T-helper 1 cell (primary cell): ENCODE results near the gene MVB12A.

ENCODE experiments used
- DNase-seq, 5 donors: peaks; one replicate each; pipeline ENCODE4 v3.0.0-alpha.2; 2012 to 2020

MVB12A gene

DNA sequence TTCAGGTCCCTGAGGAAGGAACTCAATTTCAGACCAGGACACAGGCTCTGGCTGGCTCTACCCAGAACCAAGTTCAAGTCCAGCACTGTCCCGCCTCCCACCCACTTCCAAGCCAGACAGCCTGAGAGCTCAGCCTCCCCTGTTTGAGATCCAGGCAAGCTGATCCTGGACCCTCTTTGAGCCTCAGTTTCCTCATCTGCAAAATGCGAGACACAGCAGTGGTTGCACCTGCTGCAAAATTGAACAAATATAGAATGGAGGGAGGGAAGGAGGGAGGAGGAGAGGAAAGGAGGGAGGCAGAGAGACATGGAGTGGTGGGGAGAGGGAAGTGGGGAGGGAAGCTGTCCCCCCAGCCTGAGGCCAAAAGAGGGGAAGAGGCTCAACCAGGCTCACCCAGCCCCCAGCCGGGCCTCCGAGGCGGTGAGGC is 27.9 kb downstream of the MVB12A start:
- DNase-seq, result no peak

DNA sequence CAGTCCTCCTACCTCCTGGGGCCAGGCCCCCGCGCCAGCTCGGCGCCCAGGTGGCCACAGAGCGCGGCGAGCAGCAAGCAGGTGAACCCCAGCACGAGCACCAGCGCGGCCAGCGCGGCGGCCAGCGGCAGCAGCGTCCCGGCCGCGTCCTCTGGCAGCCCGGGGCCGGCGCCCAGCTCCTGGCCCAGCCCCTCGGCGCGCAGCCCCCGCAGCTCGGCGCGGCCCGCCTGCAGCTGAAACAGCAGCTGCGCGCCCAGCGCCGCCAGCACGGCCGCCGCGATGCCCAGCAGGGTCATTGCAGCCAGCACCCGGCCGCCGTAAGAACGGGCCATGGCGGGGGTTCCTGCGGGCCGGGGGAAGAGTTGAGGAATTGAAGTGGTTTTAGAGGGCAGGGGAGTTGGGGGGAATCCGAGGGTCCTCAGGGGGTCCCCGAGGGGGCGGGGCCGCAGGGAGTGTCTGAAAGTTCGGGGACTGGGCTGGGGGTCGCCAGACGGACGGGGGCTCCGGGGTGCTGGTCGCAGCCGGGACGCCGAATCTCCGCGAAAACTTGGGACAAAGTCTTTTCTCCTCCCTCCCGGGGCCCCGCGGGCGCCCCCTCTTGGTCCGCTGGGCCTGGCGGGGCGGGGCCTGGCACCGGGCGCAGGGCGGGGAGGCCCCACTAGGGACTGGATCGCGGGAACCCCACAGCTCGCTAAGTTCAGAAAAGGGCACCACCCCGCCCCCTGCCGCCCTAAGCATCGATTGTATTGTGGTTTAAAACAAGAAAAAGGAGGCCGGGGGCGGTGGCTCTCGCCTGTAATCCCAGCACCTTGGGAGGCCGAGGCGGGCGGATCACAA is 28.5 kb downstream of the MVB12A start, which contains the start of gene TMEM221:
TMEM221 (minus strand) TSS at position 538 of the 837 bp plus-strand sequence; CDS start at position 332, 206 bp downstream.
- peak; percentile 31 to 51 (median 42) for DNase-seq

DNA sequence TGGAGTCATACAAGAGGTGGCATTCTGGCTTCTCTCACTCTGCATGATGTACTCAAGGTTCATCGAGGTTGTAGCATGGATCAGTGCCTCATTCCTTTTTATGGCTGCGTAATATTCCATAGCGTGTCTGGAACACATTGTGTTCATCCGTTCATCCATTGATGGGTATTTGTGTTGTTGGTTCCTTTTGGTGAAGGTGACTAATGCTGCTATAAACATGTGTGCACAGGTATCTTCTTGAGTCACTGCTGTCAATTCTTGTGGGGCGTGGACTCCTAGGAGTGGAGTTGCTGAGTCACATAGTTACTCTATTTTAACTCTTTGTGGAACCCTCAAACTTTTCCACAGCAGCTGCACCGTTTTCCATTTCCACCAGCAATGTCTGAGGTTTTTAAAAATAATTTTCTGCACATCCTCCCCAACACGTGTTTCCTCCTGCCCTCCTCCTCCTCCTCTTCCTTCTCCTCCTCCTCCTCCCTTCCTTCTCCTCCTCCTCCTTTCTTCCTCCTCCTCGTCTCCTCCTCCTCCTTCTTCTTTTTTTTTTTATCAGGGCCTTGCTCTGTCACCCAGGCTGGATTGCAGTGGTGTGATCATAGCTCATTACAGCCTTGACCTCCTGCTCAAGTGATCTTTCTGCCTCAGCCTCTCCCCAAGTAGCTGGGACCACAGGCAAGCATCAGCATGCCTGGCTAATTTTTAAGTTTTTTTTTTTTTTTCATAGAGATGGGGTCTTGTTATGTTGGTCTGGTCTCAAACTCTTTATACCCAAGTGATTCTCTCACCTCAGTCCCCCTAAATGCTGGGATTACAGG is 30.6 kb downstream of the MVB12A start:
- peak in 1 of 5 donors; percentile 59 for DNase-seq

DNA sequence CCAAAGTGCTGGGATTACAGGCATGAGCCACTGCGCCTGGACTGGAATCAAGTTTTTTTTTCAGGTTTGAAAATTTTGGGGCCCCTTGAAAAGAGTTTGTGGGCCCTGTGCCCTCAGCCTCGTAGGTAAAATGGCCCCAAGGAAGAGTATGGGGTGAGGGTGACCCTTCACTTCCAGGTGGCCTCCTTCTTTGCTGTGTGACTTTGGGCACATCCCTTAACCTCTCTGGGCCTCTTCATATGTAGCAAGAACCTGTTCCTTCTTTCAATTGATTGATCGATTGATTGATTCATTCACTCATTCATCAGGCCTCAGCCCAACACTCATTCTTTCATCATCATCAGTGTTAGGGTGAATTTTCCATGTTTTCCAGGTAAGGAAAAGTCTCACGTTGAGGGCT is 32.0 kb downstream of the MVB12A start:
- DNase-seq, result no peak

DNA sequence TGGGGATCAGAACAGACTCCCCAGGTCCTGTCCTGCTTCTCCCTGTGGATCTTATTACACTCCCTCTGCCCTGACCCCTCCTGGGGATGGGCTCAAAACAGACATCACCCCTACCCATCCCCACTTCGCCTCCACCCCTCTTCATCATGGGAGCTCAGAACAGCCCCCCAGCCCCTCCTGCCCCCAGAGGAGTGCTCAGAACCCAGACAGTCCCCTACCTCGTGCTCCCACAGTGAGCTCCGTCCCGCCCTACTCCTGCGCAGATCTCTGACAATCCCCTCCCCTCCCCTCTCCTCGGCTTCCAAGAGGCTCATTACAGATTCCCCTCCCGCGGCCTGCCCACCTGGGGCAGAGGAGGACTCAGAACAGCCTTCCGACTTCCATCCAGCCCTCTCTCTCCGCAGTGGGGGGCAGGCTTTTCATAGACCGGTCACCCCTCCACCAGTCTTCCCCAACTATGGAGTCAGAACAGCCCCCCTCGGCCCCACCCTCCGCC is 34.8 kb downstream of the MVB12A start:
- DNase-seq, result no peak

DNA sequence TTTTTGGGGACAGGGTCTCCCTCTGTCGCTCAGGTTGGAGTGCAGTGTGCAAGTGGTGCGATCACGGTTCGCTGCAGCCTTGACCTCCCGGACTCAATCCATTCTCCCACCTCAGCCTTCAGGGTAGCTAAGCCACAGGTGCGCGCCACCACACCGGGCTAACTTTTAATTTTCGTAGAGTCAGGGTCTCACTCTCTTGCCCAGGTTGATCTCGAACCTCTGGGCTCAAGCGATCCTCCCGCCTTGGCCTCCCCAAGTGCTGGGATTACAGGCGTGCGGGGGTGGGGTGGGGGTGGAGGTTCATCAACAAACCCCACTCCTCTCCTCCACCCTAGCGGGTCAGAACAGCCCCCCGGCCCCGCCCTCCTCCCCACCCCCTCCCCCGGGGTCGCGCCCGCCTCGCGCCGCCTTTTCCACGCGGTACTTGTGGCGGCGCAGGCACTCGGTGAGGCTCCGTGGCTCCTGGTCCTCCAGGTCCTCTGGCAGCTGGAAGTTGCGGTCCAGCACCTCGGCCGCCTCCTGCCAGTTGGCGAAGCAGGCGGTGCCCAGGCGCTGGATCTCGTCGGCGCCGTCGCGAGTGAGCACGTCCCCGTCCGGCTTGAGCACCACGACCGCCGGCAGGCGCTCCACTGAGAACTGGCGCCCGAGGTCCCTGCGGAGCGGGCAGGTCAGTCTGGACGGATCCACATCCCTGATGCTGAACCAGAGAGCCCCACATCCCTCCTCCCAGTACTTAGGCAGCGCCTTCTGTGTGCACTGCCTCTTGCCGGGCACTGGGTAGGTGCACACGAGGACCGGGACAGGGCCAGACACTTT is 35.7 kb downstream of the MVB12A start:
- DNase-seq, result no peak

DNA sequence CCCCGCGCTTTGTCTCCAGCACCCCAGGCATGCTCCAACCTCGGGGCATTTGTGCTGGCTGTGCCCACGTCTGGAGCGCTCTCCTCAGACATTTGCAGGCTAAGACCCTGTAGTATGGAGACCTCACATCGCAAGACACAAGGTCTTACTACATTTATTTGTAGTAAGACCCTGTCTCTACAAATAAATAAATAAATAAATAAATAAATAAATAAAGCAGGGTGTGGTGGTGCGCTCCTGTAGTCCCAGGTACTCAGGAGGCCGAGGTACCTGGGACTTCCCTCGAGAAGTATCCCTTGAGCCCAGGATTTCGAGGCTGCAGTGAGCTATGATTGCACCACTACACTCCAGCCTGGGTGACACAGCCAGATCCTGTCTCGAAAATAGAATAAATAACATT is 36.3 kb downstream of the MVB12A start:
- DNase-seq, result no peak

DNA sequence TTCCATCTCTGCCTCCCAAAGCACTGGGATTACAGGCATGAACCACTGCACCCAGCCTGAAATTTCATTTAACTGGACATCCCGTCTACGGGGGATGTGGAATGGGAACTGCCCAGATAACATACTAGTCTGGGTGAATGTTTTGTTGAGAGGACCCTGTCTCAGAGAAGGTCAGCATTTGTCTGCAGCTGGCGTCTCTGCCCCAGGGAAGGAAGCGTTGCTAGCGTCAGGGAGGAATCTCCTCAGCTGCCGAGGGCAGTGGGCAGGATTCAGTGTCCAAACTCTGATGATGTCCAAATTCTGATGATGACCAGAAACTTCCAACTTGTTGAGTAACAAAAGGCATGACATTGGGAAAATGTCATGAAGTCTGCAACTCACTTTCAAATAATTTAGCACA is 37.8 kb downstream of the MVB12A start:
- no peak for DNase-seq

DNA sequence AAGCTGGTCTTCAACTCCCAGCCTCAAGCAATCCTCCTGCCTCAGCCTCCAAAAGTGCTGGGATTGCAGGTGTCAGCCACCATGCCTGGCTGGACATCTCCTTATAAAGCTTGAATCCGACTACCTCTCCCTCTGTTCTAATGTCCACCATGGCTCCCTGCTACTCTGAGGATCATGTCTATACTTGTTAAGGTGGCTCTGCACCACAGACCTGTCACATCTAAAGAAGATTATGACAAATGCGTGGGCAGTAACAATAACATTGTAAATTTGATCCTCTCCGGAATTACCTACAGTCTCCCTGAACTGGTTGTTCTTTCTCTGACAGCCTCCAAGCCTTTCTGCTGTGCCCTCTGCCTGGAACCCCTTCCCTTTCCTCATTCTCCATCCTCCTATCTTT is 39.1 kb downstream of the MVB12A start:
- DNase-seq, result no peak

DNA sequence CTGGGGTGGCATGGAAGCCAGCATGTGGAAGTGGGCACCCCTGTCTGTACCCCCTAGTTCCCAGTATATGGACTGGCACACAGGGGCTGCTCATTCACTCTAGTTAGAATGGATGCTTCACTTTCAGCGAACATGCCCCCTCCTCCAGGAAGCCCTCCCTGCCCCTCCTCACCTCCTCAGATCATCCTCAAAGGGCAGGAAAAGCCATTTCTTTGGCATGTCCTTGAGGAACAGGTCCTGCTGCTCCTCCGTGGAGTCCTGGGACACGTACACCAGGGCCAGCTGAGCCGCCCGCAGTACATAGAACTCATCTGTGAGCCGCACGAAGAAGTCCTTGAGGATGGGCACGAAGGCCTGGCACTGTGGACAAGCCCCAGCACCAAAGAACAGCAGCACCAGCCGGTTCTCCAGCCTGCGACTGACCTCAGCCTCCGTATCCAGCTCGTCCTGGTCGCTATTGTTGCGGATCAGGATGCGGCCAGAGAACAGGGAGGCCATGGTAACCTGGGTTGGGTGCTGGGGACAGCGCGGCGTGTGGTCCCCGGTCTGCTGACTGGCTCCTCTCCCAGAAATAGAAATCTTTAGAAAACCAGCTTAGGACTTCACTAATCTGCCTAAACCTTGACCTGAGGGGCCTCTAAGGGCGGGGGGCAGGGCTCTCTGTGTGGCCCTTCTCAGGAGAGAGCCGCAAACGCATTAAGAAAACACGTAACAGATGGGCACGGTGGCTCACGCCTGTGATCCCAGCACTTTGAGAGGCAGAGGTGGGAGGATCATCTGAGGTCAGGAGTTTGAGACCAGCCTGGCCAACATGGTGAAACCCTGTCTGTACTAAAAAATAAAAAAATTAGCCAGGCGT is 40.8 kb downstream of the MVB12A start, which contains the start of gene NXNL1:
NXNL1 (minus strand) TSS at position 555 of the 859 bp plus-strand sequence; CDS start at position 498, 57 bp downstream.
- no peak for DNase-seq

DNA sequence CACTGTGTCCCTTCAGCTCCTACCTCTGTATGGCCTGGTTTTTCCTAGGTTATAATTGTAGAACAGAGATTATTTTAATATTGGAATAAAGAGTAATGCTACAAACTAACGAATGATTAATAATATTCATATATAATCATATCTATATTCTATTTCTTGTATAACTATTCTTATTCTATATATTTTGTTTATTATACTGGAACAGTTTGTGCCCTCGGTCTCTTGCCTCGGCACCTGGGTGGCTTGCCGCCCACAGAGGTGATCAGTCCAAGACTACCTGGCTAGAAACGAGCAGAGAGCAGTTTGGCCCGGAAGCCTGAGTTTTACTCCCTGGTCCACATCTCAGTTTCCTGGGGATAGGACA is 46.6 kb downstream of the MVB12A start:
- no peak for DNase-seq

DNA sequence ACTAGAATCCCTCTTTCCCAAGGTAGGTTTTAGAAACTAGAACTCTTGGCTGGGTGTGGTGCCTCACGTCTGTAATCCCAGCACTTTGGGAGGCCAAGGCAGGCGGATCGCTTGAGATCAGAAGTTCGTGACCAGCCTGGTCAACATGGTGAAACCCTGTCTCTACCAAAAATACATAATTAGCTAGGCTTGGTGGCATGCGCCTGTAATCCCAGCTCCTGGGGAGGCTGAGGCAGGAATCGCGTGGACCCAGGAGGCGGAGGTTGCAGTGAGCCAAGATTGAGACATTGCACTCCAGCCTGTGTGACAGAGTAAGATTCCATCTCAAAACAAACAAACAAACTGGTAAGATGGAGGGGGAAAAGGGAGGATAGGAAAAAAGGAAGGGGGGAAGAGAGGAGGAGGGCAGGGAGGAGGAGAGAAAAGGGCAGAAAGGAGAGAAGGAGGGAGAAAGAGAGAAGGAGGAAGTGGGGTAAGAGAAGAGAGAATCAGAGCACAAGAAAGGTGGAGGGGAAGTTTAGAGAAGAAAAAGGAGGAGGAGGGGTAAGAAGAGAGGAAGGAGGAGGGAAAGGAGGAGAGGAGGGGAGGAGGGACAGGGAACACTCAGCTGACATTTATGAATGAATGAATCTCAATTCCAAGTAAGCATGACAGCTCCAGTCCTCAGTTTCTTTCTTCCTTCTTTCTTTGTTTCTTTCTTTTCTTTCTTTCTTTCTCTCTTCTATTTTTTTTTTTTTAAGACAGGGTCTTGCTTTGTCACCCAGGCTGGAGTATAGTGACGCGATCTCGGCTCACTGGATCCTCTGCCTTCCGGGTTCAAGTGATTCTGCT is 47.8 kb downstream of the MVB12A start:
- no peak for DNase-seq

DNA sequence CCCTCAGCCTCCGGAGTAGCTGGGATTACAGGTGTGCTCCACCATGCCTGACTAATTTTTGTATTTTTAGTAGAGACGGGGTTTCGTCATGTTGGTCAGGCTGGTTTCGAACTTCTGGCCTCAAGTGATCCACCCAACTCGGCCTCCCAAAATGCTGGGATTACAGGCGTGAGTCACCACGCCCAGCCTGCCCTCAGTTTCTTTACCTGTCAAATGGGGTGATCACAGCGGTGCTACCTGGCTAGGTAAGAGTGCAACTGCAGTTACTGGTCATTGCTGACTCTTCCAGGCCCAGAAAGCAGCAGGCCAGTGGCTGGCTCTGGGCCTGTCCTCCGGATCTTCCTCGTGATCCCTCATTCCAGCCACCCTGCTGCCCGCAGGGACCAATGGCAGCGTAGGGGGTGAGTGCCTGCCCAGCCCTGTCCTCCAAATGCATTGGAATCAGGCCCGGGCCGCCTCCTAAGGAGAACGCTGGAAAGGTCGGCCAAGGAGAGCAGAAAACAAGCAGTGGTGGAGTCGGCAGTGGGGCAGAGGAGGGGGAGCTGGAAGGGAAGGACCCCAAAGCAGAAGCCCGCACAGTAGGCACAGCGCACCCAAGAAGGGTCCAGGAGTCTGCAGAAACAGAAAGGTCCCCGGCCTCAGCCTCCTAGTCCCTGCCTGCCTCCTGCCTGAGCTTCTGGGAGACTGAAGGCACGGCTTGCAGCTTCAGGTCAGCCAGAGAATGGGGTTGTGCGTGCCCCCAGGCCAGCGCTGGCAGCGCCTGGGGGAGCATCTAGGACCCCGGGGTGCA is 48.6 kb downstream of the MVB12A start:
- no peak for DNase-seq

DNA sequence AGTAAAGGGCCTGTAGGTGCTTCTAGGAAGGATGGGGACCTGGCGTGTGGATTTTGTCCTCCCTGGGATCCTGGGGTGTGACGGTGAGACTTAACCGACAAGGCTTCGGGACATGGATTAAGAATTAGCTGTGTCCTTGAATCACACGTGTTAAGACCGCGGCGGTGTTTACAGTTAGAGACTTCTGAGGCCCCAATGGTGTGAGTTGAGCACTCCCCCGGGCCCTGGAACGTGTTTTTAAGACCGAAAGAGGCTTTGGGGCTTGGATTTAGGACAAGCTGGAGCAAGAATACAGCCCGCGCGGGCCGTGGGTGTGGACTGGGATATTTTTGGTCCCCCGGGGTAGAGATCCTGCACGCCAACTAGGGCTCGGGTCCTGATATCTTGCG is 49.2 kb downstream of the MVB12A start:
- no peak for DNase-seq

DNA sequence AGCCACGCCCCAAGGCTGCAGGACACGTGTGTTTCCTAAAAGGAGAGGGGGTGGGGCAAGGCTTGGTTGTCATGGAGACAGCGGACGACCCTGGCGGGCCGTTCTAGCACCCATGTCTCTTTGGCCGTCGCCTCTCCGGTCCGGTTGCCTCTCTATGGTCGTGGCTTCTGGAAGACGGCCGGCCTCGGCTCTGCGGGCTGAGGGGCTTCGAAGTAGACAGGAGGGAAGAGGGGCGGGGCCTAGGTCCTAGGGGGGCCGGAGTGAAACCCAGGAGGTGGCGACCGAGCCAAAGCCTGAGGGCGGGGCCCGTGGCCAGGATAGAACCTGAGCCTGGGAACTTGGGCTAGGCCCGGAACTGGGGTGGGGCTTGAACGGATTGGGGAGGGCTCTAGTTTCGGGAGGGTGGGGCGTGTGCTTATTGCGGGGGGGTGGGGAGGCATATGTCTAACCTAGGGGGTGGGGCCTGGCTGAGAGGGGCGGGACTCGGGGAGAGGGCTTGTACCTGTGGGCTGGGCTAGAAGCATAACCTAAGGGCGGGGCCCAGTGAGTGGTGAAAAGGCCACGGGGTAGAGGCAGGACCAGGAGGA is 49.7 kb downstream of the MVB12A start:
- peak; percentile 87 to 96 (median 94) for DNase-seq

DNA sequence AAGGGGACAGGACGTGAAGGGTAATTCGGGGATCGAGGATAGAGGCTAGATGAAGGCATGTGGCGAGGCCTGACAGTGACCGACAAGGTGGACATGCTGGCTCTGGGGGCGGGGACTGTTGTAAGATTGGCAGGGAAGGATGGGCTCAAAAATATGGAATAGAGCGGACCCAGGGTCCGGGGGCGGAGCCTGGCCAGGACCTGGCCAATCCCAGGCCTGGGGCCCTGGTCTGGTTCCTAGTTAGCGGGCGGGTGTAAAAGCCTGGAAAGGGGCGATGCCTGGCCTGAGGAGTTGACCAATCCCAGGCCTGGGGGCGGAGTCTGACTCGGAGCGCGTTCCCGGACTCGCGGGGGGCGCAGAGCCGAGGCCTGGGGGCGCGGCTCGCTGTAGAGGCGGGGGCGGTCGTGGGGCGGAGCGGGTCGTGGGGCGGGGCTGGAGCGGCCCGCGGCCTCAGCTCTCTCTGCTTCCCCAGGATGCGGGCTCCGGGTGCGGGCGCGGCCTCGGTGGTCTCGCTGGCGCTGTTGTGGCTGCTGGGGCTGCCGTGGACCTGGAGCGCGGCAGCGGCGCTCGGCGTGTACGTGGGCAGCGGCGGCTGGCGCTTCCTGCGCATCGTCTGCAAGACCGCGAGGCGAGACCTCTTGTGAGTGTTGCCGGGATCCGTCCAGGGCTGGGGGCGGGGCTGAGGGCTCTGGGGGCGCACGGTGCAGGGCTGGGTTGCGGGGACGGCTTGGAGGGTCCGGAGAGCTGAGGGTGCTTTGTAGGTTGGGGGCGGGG is 50.4 kb downstream of the MVB12A start, which contains the start of gene SLC27A1:
SLC27A1 (plus strand) TSS at position 457 of the 774 bp plus-strand sequence; CDS start at position 474, 17 bp downstream.
- DNase-seq, result peak; percentile 82 to 89 (median 85)

DNA sequence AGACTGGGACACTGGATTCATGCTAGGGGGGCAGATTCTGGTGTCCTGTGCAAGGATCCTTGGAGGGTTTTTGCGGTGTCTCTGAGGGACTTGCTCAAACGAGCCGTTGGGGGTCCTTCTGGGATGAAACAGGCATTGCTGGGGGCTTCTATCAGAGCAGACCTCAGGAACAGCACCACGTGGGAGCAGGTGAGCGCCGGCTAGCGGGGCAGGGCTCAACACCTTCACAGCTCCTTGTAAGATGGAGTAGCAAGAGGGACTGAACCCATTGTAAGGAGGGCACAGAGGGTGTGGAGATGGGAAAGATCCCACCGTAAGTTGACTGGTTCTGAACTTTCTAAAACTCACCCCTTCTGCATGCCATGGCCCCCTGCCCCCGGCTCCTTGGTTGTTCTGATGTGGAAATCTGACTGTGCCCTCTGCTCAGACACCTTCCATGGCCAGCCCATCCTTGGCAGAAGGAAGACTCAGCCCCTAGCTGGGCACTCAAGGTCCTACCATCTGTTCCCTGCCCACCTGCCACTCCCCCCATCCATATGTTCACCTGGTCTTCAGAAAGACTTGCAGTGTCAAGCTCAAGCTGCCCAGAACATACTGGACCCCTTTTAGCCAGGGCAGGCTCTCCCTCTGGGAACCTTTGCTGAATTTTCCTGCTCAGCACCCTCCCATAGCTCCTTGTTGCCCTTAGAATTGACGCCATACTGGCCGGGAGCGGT is 51.7 kb downstream of the MVB12A start:
- no peak for DNase-seq

DNA sequence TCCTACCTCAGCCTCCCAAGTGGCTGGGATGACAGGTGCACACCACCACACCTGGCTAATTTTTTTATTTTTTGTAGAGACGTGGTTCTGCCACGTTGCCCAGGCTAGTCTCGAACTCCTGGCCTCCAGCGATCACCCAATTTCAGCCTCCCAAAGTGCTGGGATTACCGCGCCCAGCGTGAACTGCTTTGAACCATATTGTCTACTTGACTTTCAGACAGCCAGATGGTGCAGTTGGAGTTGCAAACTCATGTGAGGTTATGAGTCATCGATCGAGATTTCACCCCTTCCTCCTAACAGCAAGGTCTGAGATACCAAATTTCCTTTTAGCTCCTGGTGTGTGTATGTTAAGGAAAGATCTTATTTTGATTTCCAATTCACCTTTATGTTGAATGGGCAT is 53.2 kb downstream of the MVB12A start:
- peak in 1 of 5 donors; percentile 48 for DNase-seq
